Spleen (tissue), 7 donors: ENCODE data around the gene CYB5B.

ENCODE experiments used
- CTCF ChIP-seq, 11 experiments: fragments of 200-600 bp in 7 of 11; fragments of 450-650 bp in 4 of 11; sonication (generic) in 4 of 11; IDR thresholded peaks in 8 of 11; conservative IDR thresholded peaks in 3 of 11; 1 replicate in 7 of 11; 2 replicates in 4 of 11; pipeline versions ENCODE4 v1.4.0 to v1.8.0; 2016 to 2021; ENCODE audit warnings: antibody characterized with exemption in 11 of 11, inconsistent platforms in 4 of 11, mild to moderate bottlenecking in 1 of 11
- POLR2A ChIP-seq, 3 donors: fragments of 450-650 bp; IDR thresholded peaks; one replicate each; pipeline ENCODE4 v1.5.1; 2017; ENCODE audit warnings: antibody characterized with exemption in 3 of 3, mild to moderate bottlenecking in 1 of 3
- donor health status: DM: no; HTN: no; CAD: no; lungs with moderate emphysema.
- donor health status: DM: no; HTN: no; CAD: no.
- donor health status: DM: no; HTN: no; CAD: no.

GRCh38 chr16:69513180-69513966 lies 89.0 kb downstream of the CYB5B start:
- TF ChIP-seq POLR2A (IDR thresholded peaks at IDR 0.05): no peak
- TF ChIP-seq CTCF (IDR thresholded peaks at IDR 0.05 in 8 of 11, conservative IDR thresholded peaks at IDR 0.05 in 3 of 11): no peak
